WTC11 (cell line): ENCODE measurements around the gene ADCY2. TPM values are rescaled to one million over a fixed set of nuclear protein-coding genes. Genes with fewer than 3 reads are reported as not detected.

Source experiments
- ATAC-seq: fragments of 200-7000 bp; cut with Tn5 transposase; 2 replicates; pipeline ENCODE4 v1.10.0; 2021; ENCODE audit warnings: mild to moderate bottlenecking, moderate library complexity
- CTCF ChIA-PET: fragments of 300-600 bp; sonication (Branson Sonifier 250); formaldehyde crosslinking; loops from one replicate; lab custom pipeline; 2021; ENCODE audit warnings: antibody characterized with exemption; lab: Charles Lee
- POLR2A ChIA-PET: fragments of 350-600 bp; sonication (Branson Sonifier 250); formaldehyde crosslinking; loops from one replicate; lab custom pipeline; 2021; ENCODE audit warnings: antibody characterized with exemption; lab: Charles Lee
- DNase-seq: peaks from one replicate; pipeline ENCODE4 v3.0.0; 2021; ENCODE audit warnings: low spot score
- H3K27ac Mint-ChIP-seq: 2 replicates; pipeline ENCODE4 v1.8.0; 2021; ENCODE audit warnings: mixed read lengths
- H3K27me3 Mint-ChIP-seq: 2 replicates; pipeline ENCODE4 v1.8.0; 2021; ENCODE audit warnings: low read depth, mild to moderate bottlenecking, moderate library complexity, mixed read lengths
- H3K36me3 Mint-ChIP-seq: 2 replicates; pipeline ENCODE4 v1.8.0; 2021; ENCODE audit warnings: mixed read lengths
- H3K4me1 Mint-ChIP-seq: 2 replicates; pipeline ENCODE4 v1.8.0; 2022; ENCODE audit warnings: mixed read lengths
- H3K4me3 Mint-ChIP-seq: 2 replicates; pipeline ENCODE4 v1.8.0; 2021; ENCODE audit warnings: mild to moderate bottlenecking, moderate library complexity, mixed read lengths
- H3K9me3 Mint-ChIP-seq: 2 replicates; pipeline ENCODE4 v1.8.0; 2021; ENCODE audit warnings: mixed read lengths
- ATF1 ChIP-seq: sonication (generic); formaldehyde crosslinking; IDR thresholded peaks from 2 replicates; pipeline ENCODE4 v1.8.1; 2023; ENCODE audit warnings: mild to moderate bottlenecking, moderate library complexity, missing genetic modification reagents
- CREB1 ChIP-seq: sonication (generic); formaldehyde crosslinking; IDR thresholded peaks from 2 replicates; pipeline ENCODE4 v1.8.0; 2023; ENCODE audit warnings: mild to moderate bottlenecking, missing genetic modification reagents
- CREM ChIP-seq: sonication (generic); formaldehyde crosslinking; IDR thresholded peaks from 2 replicates; pipeline ENCODE4 v1.8.1; 2022; ENCODE audit warnings: mild to moderate bottlenecking, missing genetic modification reagents, moderate library complexity
- E2F5 ChIP-seq: sonication (generic); formaldehyde crosslinking; IDR thresholded peaks from 2 replicates; pipeline ENCODE4 v1.8.1; 2022; ENCODE audit warnings: mild to moderate bottlenecking, moderate library complexity, missing genetic modification reagents
- FOXJ3 ChIP-seq: sonication (generic); formaldehyde crosslinking; IDR thresholded peaks from 2 replicates; pipeline ENCODE4 v1.9.0; 2021; ENCODE audit warnings: missing genetic modification reagents, mild to moderate bottlenecking, borderline replicate concordance
- HMGA2 ChIP-seq: fragments of 250-450 bp; sonication (Bioruptor Pico); IDR thresholded peaks from 2 replicates; pipeline ENCODE4 v1.4.0; 2021; ENCODE audit warnings: mild to moderate bottlenecking, moderate library complexity
- IRF2 ChIP-seq: sonication (generic); formaldehyde crosslinking; IDR thresholded peaks from 2 replicates; pipeline ENCODE4 v1.8.0; 2022; ENCODE audit warnings: low read depth, missing genetic modification reagents, borderline replicate concordance
- JAZF1 ChIP-seq: fragments of 250-450 bp; sonication (Bioruptor Pico); IDR thresholded peaks from 2 replicates; pipeline ENCODE4 v1.9.0; 2021; ENCODE audit warnings: moderate library complexity, mild to moderate bottlenecking, inconsistent platforms
- KAT7 ChIP-seq: sonication (generic); formaldehyde crosslinking; IDR thresholded peaks from 2 replicates; pipeline ENCODE4 v1.8.1; 2023; ENCODE audit warnings: missing genetic modification reagents, mild to moderate bottlenecking, borderline replicate concordance
- NFATC4 ChIP-seq: fragments of 250-450 bp; sonication (Bioruptor Pico); IDR thresholded peaks from 2 replicates; pipeline ENCODE4 v1.9.0; 2021; ENCODE audit warnings: mild to moderate bottlenecking
- NFYB ChIP-seq: sonication (generic); formaldehyde crosslinking; conservative IDR thresholded peaks from 2 replicates; pipeline ENCODE4 v1.8.0; 2022; ENCODE audit warnings: low read depth, missing genetic modification reagents
- OVOL2 ChIP-seq: fragments of 250-450 bp; sonication (Bioruptor Pico); IDR thresholded peaks from 2 replicates; pipeline ENCODE4 v1.9.0; 2021; ENCODE audit warnings: mild to moderate bottlenecking, borderline replicate concordance
- TEAD4 ChIP-seq: sonication (generic); formaldehyde crosslinking; IDR thresholded peaks from 2 replicates; pipeline ENCODE4 v1.8.0; 2022; ENCODE audit warnings: mild to moderate bottlenecking, missing genetic modification reagents
- ZMAT4 ChIP-seq: fragments of 250-450 bp; sonication (Bioruptor Pico); IDR thresholded peaks from 2 replicates; pipeline ENCODE4 v1.9.0; 2021; ENCODE audit warnings: mild to moderate bottlenecking
- ZNF219 ChIP-seq: sonication (generic); formaldehyde crosslinking; IDR thresholded peaks from 2 replicates; pipeline ENCODE4 v1.8.0; 2023; ENCODE audit warnings: missing genetic modification reagents, mild to moderate bottlenecking, borderline replicate concordance
- ZNF232 ChIP-seq: sonication (generic); formaldehyde crosslinking; IDR thresholded peaks from 2 replicates; pipeline ENCODE4 v1.8.0; 2022; ENCODE audit warnings: mild to moderate bottlenecking, missing genetic modification reagents
- ZNF263 ChIP-seq: sonication (generic); formaldehyde crosslinking; IDR thresholded peaks from 2 replicates; pipeline ENCODE4 v1.8.1; 2022; ENCODE audit warnings: low read depth, mild to moderate bottlenecking, moderate library complexity, missing genetic modification reagents
- ZNF512 ChIP-seq: sonication (generic); formaldehyde crosslinking; IDR thresholded peaks from 2 replicates; pipeline ENCODE4 v1.8.1; 2022; ENCODE audit warnings: missing genetic modification reagents, borderline replicate concordance
- total RNA-seq: library from RNA; stranded (reverse); gene quantifications from 3 replicates; pipeline ENCODE4 v1.2.3, GENCODE V29; 2021
- TF ChIP-seq, protein P1 (sequence below): fragments of 250-450 bp; sonication (Bioruptor Pico); conservative IDR thresholded peaks from 2 replicates; pipeline ENCODE4 v1.9.0; 2021; ENCODE audit warnings: mild to moderate bottlenecking
- TF ChIP-seq, protein P2 (sequence below): sonication (generic); formaldehyde crosslinking; IDR thresholded peaks from 2 replicates; pipeline ENCODE4 v1.8.0; 2022; ENCODE audit warnings: mild to moderate bottlenecking, missing genetic modification reagents
- TF ChIP-seq, protein P3 (sequence below): sonication (generic); formaldehyde crosslinking; conservative IDR thresholded peaks from 2 replicates; pipeline ENCODE4 v1.8.1; 2023; ENCODE audit warnings: mild to moderate bottlenecking, low read depth, missing genetic modification reagents, moderate library complexity
- TF ChIP-seq, protein P4 (sequence below): sonication (generic); formaldehyde crosslinking; IDR thresholded peaks from 2 replicates; pipeline ENCODE4 v1.8.0; 2022; ENCODE audit warnings: mild to moderate bottlenecking, missing genetic modification reagents
- TF ChIP-seq, protein P5 (sequence below): sonication (generic); formaldehyde crosslinking; IDR thresholded peaks from 2 replicates; pipeline ENCODE4 v1.8.1; 2023; ENCODE audit warnings: mild to moderate bottlenecking, missing genetic modification reagents

The ADCY2 gene
- total RNA-seq, 1 experiment from 2014 or later: 142 TPM

GRCh38 chr5:7805379-7805778 is 409.4 kb downstream of the ADCY2 start (continued):
- TF ChIP-seq E2F5: no peak
- TF ChIP-seq CREM (CRISPR knock-in tag): no peak
- no peak for TF ChIP-seq ZNF512
- TF ChIP-seq, protein P1, sequence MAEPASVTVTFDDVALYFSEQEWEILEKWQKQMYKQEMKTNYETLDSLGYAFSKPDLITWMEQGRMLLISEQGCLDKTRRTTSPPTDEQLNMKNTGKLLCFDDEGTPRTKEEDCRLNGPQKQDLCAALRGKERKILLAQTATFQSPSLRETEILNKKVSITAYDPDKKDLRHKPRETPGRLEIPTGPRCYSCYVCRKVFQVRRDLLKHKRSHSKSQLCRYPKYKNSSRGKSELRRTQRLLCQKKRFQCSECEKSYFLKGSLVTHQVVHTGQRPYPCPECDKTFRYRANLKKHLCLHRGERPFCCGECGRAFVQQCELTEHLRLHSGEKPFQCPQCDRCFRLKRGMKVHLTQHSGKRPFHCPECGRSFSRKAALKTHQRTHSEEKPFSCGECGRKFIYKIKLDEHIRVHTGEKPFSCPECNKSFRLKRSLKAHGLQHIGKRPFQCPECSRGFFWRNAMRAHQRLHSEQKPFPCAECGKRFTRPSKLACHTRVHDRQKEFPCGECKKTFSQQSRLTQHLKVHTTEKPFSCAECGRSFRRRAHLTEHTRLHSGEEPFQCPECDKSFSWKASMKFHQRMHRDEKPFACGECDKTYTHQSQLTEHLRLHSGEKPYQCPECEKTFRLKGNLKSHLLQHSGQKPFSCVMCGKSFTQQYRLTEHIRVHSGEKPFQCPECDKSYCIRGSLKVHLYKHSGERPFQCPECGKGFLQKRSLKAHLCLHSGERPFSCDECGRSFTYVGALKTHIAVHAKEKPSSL (CRISPR knock-in tag): no peak

GRCh38 chr5:7808998-7809397 is 413.1 kb downstream of the ADCY2 start:
- peaks cover 4% of the 10 kb centered on the region for H3K4me1 Mint-ChIP-seq
- H3K36me3 Mint-ChIP-seq: peaks cover 72% of the 10 kb centered on the region
- TF ChIP-seq TEAD4 (CRISPR knock-in tag): no peak
- no peak for TF ChIP-seq JAZF1 (CRISPR knock-in tag)
- TF ChIP-seq, protein P2, sequence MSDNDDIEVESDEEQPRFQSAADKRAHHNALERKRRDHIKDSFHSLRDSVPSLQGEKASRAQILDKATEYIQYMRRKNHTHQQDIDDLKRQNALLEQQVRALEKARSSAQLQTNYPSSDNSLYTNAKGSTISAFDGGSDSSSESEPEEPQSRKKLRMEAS (CRISPR knock-in tag): no peak
- TF ChIP-seq HMGA2 (CRISPR knock-in tag): no peak
- no peak for TF ChIP-seq ZNF219 (CRISPR knock-in tag)
- TF ChIP-seq CREB1 (CRISPR knock-in tag): no peak
- no peak overlapping the region for H3K4me3 Mint-ChIP-seq
- H3K27ac Mint-ChIP-seq: no peak overlapping the region
- no peaks in the 10 kb centered on the region for H3K27me3 Mint-ChIP-seq
- H3K9me3 Mint-ChIP-seq: no peaks in the 10 kb centered on the region
- no peak for DNase-seq
- CTCF ChIA-PET: no interaction called here
- POLR2A ChIA-PET: interaction anchor here (0.5 kb wide), 1 partner anchor 1169 kb away, joined by 3 read pairs; no protein-coding TSS in a partner anchor
- no peak for ATAC-seq

- Mint-ChIP-seq H3K9me3 (no peaks in the 10 kb centered on the region), H3K27me3 (no peaks in the 10 kb centered on the region), H3K27ac (no peak overlapping the region), H3K4me3 (no peak overlapping the region), H3K36me3 (peaks cover 61% of the 10 kb centered on the region), H3K4me1 (peaks cover 28% of the 10 kb centered on the region)
- ATAC-seq: no peak
- ChIA-PET POLR2A (no interaction called here), CTCF (no interaction called here)
- no peak for DNase-seq
- TF ChIP-seq ATF1: no peak
- TF ChIP-seq ZNF232: no peak
- TF ChIP-seq FOXJ3: no peak
- no peak for TF ChIP-seq NFYB
- no peak for TF ChIP-seq IRF2
- no peak for TF ChIP-seq HMGA2 (CRISPR knock-in tag)
- TF ChIP-seq OVOL2 (CRISPR knock-in tag): no peak
- TF ChIP-seq NFATC4: no peak
- no peak for TF ChIP-seq ZMAT4 (CRISPR knock-in tag)
- TF ChIP-seq, protein P3, sequence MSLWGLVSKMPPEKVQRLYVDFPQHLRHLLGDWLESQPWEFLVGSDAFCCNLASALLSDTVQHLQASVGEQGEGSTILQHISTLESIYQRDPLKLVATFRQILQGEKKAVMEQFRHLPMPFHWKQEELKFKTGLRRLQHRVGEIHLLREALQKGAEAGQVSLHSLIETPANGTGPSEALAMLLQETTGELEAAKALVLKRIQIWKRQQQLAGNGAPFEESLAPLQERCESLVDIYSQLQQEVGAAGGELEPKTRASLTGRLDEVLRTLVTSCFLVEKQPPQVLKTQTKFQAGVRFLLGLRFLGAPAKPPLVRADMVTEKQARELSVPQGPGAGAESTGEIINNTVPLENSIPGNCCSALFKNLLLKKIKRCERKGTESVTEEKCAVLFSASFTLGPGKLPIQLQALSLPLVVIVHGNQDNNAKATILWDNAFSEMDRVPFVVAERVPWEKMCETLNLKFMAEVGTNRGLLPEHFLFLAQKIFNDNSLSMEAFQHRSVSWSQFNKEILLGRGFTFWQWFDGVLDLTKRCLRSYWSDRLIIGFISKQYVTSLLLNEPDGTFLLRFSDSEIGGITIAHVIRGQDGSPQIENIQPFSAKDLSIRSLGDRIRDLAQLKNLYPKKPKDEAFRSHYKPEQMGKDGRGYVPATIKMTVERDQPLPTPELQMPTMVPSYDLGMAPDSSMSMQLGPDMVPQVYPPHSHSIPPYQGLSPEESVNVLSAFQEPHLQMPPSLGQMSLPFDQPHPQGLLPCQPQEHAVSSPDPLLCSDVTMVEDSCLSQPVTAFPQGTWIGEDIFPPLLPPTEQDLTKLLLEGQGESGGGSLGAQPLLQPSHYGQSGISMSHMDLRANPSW (CRISPR knock-in tag): no peak
- no peak for TF ChIP-seq ZNF263 (CRISPR knock-in tag)
- TF ChIP-seq, protein P4, sequence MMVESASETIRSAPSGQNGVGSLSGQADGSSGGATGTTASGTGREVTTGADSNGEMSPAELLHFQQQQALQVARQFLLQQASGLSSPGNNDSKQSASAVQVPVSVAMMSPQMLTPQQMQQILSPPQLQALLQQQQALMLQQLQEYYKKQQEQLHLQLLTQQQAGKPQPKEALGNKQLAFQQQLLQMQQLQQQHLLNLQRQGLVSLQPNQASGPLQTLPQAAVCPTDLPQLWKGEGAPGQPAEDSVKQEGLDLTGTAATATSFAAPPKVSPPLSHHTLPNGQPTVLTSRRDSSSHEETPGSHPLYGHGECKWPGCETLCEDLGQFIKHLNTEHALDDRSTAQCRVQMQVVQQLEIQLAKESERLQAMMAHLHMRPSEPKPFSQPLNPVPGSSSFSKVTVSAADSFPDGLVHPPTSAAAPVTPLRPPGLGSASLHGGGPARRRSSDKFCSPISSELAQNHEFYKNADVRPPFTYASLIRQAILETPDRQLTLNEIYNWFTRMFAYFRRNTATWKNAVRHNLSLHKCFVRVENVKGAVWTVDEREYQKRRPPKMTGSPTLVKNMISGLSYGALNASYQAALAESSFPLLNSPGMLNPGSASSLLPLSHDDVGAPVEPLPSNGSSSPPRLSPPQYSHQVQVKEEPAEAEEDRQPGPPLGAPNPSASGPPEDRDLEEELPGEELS (CRISPR knock-in tag): no peak
- TF ChIP-seq, protein P5, sequence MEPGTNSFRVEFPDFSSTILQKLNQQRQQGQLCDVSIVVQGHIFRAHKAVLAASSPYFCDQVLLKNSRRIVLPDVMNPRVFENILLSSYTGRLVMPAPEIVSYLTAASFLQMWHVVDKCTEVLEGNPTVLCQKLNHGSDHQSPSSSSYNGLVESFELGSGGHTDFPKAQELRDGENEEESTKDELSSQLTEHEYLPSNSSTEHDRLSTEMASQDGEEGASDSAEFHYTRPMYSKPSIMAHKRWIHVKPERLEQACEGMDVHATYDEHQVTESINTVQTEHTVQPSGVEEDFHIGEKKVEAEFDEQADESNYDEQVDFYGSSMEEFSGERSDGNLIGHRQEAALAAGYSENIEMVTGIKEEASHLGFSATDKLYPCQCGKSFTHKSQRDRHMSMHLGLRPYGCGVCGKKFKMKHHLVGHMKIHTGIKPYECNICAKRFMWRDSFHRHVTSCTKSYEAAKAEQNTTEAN (CRISPR knock-in tag): no peak
- no peak for TF ChIP-seq KAT7 (CRISPR knock-in tag)
Measured at GRCh38 chr5:7811715-7812114, 415.8 kb downstream of the ADCY2 start.
